HG02981 (cell line): Measurements from ENCODE around the gene KRTAP3-2.

Experiments
- ATAC-seq: cut with Tn5 transposase; IDR thresholded peaks from one replicate; pipeline ENCODE4 v1.9.1; 2021; ENCODE audit warnings: mild to moderate bottlenecking, moderate library complexity; ENCODE audit not compliant: unreplicated experiment

Gene KRTAP3-2

DNA sequence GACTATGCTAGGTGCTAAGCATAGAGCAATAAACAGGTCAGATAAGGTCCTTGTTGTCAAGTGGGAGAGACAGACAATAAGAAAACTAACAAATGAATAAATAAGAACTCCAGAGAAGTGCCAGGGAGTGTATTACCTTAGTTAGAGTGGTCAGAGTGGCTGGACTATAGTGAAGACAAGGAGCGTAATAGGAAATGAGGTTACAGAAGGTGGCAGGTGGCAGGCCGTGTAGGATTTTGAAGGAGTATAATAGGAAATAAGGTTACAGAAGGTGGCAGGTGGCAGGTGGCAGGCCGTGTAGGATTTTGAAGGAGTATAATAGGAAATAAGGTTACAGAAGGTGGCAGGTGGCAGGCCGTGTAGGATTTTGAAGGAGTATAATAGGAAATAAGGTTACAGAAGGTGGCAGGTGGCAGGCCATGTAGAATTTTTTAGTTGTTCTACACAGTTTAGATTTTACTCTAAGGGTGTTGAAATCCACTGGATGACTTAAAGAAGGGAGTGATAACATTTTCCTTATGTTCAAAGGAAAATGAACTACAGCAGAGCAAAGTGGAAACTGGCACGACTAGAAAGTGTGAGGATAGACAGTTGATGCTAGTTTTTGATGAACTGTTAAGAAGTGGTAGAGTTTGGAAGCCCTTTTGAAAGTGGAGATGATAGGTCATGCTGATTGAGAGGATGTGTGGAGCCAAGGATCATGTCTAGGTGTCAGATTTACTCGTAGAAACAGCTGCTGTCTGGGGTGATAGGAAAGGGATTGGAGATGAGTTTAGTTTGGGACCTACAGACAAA, 12.8 kb upstream of the KRTAP3-2 start:
- ATAC-seq = no peak

DNA sequence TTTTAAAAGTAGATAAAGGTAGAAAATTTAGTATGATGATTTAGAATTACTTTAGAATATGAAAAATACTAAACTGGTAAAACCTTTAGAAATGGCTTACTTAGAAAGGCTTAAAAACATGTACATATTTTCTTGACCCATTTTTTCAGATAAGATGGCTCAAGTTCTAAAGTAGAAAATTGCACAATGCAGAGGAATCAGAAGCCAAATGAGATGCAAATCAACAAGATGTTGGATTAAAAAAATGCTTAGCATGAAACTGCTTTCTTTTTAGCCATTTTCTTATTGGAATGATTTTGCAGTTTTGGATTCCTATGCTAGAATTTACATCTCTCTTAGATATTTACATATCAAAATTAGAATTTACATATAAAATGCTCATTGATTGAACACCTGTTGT, 10.7 kb upstream of the KRTAP3-2 start:
- ATAC-seq = no peak

DNA sequence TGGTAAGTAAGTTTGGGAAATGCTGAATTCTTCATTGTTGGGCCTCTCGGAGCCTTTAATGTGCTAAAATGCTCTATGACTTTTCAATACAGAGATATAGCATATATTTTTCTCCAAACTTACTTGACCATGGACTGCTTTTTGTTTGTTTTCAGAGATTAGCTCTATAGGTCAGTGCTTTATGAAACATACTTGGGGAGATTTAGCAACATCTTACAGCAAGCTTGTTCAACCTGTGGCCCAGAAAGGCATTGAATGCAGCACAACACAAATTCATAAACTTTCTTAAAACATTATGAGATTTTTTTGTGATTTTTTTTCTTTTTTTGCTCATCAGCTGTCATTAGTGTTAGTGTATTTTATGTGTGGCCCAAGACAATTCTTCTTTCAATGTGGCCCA, 10.2 kb upstream of the KRTAP3-2 start:
- no peak for ATAC-seq

DNA sequence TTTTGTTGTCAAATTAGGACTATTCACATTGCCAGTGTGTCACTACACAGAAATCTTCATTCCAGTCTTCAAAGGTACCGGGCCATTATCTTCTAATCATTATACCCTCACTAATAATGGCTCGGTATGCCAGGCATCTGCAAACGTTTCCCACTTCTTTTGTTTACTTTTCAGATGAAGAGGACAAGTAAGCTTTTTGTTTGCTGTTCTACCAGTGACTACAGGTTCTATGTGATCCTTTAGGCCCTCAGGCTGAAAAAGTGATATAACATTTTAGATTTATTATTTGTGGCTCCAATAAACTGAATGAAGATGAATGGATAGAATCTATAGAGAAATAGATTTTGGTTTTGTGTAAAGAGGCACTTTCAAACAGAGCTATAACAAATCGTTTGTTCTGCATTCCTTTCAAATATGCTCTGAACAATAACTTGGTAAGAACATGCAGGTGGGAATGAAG, 9.6 kb upstream of the KRTAP3-2 start:
- no peak for ATAC-seq

DNA sequence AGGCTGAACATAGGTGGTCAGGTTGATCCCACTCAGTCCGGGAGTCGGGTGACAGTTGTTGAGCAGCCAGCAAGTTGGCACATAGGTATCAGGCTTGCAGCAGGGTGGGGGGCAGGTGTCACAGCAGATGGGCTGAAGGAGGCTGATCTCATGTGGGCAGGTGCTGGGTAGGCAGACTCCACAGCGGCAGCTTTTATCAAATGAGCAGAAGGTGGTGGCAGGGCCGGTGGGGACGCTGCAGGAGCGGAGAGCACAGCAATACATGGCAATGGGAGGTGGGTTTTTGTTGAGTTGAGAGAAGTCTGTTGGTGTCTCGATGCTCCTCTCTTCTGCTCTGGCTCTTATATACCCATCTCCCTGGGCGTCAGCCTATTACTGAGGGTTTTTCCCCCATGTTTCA, 9.1 kb upstream of the KRTAP3-2 start, which contains the start of gene KRTAP3-1:
Gene KRTAP3-1 (minus strand): TSS at position 318 of the 400 bp plus-strand sequence. CDS start 54 bp downstream, at position 264.
- no peak for ATAC-seq

DNA sequence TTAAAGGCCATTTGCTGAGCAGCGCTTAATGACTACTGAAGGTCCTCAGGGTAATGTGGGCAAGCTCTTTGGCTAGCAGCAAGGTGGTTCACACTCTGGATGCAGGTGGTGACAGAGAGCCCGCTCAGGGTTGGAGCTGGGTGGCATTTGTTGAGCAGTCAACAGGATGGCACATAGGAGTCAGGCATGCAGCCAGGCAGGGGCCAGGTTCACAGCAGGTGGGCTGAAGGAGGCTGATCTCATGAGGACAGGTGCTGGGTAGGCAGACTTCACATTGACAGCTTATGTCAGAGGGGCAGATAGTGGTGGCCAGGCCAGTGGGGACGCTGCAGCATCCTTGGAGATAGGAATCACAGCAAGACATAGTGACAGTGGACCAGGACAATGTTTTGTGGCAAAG, 4.7 kb upstream of the KRTAP3-2 start:
- no peak for ATAC-seq

DNA sequence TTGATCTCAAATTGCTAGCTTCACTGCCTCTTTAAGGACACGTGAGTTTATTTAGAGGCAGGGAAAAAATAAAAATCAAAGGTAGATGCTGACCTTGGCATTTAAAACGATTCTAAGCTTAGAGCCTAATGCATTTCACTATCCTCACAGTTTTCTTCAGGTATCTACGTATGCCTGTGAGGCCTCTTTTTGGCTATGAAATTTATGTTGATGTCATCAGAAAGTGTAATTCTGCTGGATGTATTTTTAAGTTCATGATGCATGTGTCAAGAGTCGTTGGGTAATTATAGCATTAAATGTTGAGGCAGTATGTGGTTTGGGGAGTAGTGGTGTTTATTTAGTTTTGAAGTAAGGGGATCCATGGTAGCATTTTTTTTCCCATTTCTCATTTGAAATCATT, 4.2 kb upstream of the KRTAP3-2 start:
- no peak for ATAC-seq

DNA sequence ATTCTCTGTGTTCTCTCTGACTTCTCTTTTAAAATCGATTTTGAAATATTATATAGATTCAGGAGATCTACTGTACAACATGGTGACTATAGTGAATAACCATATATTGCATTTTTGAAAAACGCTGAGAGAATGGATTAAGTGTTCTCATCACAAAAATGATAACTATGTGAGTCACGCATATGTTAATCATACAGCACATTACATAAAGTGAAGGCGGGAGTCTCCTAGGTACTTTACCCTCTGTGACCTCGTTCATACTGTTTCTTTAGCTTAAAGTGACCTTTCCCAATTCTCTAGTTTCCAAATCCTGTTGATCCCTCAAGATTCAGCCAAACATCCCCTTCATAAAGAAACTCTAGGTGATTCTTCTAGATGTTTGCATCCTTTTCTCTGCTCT, 3.1 kb upstream of the KRTAP3-2 start:
- ATAC-seq = no peak

DNA sequence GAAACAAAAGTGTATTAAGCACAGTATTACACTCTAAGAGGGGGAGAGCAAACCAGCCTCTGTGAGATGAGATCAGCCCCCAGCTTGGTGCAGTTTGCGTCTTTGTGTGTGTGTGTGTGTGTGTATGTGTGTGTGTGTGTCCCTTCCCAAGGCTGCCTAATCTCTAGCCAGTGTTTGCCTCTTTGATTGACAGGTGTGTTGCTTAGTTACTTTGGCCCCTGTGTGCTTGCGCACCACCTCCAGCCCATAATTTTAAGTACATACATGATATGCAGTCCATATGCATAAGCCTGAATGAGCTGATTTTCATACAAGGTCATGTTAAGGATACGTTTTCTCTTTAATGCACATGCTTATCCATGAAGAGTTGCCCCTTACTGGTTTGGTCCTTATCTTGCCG, 2.1 kb upstream of the KRTAP3-2 start:
- ATAC-seq = no peak

DNA sequence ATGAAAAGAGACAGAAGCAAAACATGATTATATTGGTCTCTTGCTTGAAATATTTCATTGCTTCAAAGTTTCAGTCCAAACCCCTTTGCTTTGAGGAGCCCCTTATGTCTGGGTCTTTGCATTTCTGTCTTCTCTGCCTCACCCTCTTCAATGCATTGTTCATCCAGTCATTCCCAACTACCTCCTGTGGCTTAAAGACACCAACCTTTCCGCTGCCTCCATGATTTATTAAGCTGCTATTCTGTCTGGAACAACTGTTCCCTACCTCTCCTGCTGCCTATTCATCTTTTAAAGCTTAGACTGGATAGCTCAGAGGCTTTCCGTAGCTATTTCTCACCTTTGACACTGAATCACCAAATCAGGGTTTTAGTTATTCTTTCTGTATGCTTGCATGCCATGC, 2.3 kb downstream of the KRTAP3-2 start:
- no peak for ATAC-seq

DNA sequence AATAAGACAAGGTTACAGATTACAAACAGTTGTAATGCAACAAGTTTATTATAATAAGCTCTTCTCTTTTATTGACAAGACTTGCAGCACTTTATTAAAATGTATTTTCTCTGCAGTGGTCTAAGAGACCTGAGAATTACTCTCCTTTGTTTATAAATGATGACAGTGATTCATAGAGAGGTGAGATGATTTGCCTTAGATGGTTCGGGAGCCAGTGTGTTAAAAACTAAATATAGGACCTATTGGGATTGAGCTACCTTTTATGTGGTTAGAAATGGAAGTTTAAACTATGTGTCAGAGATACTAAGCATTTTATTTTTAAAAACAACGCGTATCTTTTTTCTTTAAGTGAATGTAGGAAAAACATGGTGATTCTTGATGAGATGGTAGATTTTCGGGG, 2.9 kb downstream of the KRTAP3-2 start:
- ATAC-seq = no peak

DNA sequence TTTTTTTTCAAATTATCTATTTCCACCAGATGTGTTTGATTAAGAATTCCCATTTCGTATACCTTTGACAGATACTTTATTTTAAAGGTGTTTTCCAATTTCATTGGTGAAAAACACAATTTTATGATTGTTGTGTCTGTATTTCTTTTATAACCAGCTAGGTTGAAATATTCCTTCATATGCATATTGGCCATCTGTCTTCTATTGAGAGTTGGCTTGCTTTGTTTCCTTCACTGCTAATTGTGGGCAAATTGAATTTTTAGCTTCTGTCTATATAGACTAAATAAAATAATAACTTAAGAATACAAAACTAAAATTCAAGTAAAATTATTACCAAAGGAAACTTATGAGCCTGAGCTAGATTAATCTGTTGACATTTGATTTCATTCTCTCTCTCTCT, 4.6 kb downstream of the KRTAP3-2 start:
- no peak for ATAC-seq

DNA sequence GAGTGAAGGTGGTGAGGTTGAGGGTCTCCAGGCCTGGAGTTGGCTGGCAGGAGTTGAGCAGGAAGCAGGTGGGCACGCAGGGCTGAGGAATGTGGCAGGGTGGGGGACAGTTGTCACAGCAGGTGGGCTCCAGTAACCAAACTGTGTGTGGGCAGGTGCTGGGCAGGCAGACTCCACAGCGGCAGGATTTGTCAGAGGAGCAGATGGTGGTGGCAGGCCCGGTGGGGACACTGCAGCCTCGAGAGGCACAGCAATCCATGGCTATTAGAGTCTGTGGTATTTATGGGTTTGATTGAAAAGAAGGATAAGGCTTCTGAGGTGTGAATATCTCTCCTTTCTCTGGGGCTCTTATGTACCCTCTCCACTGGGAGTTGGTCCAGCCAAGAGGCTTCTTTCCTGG, 5.9 kb downstream of the KRTAP3-2 start, which contains the start of gene KRTAP3-3:
Gene KRTAP3-3 (minus strand): TSS at position 326 of the 400 bp plus-strand sequence. CDS start 67 bp downstream, at position 259.
- no peak for ATAC-seq

DNA sequence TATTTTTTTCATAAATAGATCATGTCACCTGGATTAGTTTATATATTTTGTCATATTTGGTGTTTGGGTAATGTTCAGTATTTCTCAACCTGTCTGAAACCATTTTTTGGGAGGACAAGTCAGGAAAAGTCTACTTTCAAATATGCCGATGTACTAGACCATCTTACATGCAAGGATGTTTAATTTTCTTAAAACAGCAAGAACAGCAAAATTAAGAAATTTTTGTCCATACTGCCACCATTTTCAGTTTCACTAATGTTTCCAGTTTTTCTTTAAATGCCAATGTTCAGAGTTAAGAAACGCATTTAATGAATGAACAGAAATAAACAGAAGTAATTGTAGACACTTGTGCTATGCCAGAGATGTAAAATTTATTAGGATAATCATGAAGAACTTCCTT, 6.6 kb downstream of the KRTAP3-2 start:
- no peak for ATAC-seq

DNA sequence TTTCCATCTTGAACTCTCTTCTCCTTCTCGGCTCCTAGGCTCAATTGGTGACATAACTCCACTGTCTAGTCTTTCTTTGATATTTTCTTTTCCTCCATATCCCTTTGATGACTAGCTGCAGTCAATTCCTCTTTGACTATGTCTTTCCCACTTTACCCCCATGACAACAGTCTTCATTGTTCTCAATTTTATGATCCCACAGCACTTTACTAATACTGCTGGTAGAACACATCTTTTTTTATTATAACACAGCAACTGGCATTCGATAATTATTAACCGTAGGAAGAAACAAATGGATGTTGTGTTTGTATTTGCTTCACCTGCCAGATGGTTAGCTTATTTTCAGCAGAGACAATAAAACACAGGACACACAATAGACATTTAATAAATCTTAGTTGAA, 7.0 kb downstream of the KRTAP3-2 start:
- no peak for ATAC-seq

DNA sequence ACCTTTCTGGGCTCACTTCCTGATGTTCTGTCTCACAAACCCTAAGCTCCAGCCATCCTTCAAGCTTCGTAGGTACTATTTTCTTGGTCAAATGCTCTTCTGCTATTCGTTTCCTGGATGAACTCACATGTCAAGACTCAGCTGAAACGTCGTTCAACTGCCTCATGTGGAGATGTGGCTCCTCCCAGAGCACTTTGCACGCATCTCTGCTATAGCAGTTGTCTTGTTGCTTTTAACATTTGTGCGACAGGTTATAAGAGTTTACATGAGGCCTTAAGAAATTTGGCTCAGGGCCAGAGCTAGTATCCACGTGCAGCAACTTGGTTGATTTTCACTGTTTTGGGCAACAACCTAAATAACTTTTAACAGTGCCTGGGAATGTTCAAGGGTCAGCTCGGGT, 12.8 kb downstream of the KRTAP3-2 start:
- ATAC-seq = no peak

DNA sequence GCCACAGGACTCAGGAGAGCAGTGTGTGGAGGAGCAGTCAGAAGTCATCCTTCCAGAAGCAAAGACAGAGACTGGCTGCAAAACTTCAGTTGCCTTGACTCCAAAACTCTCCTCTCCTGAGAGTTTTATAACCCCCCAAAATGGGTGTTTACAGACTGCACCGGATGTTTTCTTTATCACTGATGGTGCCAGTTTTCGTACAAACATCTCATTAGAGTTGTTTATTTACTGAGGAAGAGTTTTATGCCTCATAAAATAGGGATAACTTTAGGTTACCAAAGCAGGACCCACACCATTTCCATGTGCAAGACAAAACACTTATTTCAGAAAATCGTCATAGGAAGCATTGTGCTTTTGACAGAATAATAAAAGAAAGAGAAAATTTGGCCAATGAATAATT, 15.5 kb downstream of the KRTAP3-2 start, which contains the start of gene KRT40:
Gene KRT40 (minus strand): TSS at position 101 of the 400 bp plus-strand sequence. CDS start 53 bp downstream, at position 48.
- no peak for ATAC-seq

DNA sequence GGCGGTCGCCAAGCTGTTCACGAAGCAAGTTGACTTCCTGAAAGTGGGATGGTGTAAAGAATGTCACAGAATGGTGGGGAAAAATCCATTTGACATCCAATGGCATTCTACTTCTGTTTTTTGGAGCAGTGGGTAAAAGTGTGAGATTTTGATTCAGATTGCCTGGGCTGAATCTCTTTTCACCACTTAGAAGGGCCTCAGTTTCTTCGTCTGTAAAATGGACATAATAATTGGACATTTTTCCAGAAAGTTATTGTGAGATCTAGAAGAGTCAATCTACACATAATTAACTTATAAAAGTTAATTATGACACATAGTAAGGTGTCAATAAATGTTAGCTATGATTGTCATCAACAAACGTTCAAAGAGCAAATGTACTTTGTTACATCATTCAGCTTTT, 18.6 kb downstream of the KRTAP3-2 start:
- ATAC-seq = no peak

DNA sequence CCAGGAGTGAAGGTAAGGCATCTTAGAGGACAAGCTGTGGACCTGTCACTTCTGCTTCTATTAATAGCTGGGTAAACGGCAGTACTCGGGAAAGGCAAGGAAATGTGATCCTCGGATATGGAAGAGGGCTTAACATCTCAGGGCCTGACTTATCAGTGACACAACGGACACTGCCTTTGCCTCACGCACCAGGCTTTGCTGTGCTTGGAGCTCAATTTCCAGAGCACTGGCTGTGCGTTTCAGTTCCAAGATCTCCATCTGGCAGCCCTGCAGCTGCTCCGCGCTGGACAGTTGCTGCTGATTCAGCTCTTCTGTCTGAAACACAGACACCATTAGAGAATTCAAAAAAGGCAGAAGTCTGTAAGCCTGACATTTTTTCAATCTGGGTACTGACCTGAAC, 19.1 kb downstream of the KRTAP3-2 start:
- no peak for ATAC-seq

DNA sequence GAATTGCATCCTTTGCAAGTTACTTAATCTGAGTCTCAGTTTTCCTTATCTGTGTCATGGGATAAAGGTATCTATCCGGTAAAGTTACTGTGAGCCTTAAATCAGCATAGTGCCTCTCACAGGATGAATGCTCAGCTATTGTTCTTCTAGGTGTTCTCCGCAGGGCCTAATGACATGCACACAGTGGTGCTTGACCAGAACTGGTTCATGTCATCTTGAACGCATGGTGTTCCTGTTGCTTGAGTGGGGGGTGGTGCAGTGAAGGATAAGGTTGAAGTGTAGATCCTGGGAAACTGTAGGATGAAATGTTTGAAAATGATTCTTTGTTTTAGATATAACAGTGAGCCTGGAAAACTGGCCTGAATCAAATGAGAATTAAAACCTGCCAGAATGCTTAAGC, 19.6 kb downstream of the KRTAP3-2 start:
- no peak for ATAC-seq

DNA sequence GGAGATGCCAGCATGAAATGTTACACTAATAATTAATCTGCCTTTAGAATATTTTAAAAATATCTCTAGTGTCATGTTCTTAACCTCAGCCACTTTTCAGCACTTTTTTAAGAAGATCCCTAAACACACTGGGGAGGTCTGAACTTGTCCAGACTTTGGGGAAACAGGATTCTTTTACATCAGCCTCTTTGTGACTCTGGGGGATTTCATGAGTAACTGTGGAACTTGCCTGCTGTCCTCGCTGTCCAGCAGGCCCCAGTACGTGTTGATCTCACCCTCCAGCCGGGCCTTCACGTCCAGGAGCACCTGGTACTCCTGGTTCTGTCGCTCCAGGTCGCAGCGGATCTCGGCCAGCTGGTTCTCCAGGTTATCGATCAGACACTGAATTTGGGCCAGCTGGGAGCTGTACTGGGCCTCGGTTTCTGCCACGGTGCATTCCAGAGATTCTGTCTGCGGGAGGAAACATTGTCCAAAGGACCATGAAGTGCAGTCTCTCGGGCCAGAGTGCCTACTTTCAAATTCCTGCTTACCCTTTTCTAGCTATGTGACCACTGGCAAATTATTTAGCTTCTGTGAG, 21.0 kb downstream of the KRTAP3-2 start:
- ATAC-seq = no peak

DNA sequence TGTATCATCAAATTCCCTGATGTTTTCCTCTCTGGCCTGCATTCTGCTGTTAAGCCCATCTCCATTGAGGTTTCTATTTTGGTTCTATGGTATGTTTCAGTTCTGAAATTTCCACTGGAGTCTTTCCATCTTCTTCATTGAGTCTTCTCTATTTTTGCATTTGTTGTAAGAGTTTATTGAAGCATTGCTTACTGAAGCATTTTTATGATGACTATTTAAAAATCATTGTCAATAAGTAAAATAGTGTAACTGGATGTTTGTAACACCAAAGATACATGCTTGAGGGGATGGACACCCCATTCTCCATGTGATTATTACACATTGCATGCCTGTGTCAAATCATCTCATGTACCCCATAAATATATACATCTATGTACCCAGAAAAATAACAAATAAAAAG, 24.2 kb downstream of the KRTAP3-2 start:
- ATAC-seq = no peak
